ENCODE results near the gene PHF12.

Gene PHF12

GRCh38 chr17:28900986-28901726 is 50.2 kb downstream of the PHF12 start:
- DNase-seq, result no peak

GRCh38 chr17:28899212-28899815 is 52.0 kb downstream of the PHF12 start:
- DNase-seq, result no peak

- DNase-seq, result no peak
These were observed 52.8 kb downstream of the PHF12 start for GRCh38 chr17:28898527-28898955.

GRCh38 chr17:28897769-28898526 is 53.4 kb downstream of the PHF12 start:
- peak; percentile 26 for DNase-seq

- peak; percentile 49 for DNase-seq
These were observed 54.2 kb downstream of the PHF12 start, which contains the start of gene FLOT2 for GRCh38 chr17:28896884-28897768. FLOT2 (minus strand) TSS chr17:28897733; CDS start chr17:28897574, 159 bp downstream.

GRCh38 chr17:28896491-28896883 is 54.8 kb downstream of the PHF12 start:
- DNase-seq, result no peak

GRCh38 chr17:28895794-28896447 is 55.4 kb downstream of the PHF12 start:
- no peak for DNase-seq

- peak; percentile 37 for DNase-seq
These were observed 57.8 kb downstream of the PHF12 start for GRCh38 chr17:28893248-28894183.

- no peak for DNase-seq
These were observed 59.3 kb downstream of the PHF12 start for GRCh38 chr17:28892024-28892423.

- no peak for DNase-seq
These were observed 60.1 kb downstream of the PHF12 start for GRCh38 chr17:28891201-28891600.

GRCh38 chr17:28889996-28890395 is 61.3 kb downstream of the PHF12 start:
- no peak for DNase-seq

GRCh38 chr17:28888832-28889231 is 62.5 kb downstream of the PHF12 start:
- DNase-seq, result no peak

GRCh38 chr17:28887871-28888471 is 63.3 kb downstream of the PHF12 start:
- DNase-seq, result no peak

- no peak for DNase-seq
These were observed 65.4 kb downstream of the PHF12 start for GRCh38 chr17:28885951-28886350.

- DNase-seq, result no peak
These were observed 66.0 kb downstream of the PHF12 start for GRCh38 chr17:28885363-28885762.

GRCh38 chr17:28883967-28884702 is 67.2 kb downstream of the PHF12 start:
- no peak for DNase-seq

- DNase-seq, result no peak
These were observed 69.0 kb downstream of the PHF12 start for GRCh38 chr17:28882154-28882895.

GRCh38 chr17:28881533-28882056 is 69.7 kb downstream of the PHF12 start:
- no peak for DNase-seq

GRCh38 chr17:28880572-28880945 is 70.8 kb downstream of the PHF12 start:
- no peak for DNase-seq

All from CD4-positive, alpha-beta T cell treated with Interferon gamma for 1 hour (primary cell).